T-helper 1 cell treated with Interleukin-12 subunit alpha and Interleukin-12 subunit beta and Interleukin-4 antibody, amounts not matched to agents 30 ng/mL and 1 ng/mL, for 36 hours (primary cell): ENCODE results near the gene CNTFR. TPM values are rescaled to one million over a fixed set of nuclear protein-coding genes. Genes with fewer than 3 reads are reported as not detected.

ENCODE experiments used
- intact Hi-C: fragments of 100-400 bp; cut with micrococcal nuclease; formaldehyde crosslinking; loops from one replicate; pipeline ENCODE4 v1.15.1; 2024
- total RNA-seq: library from RNA; stranded (reverse); gene quantifications from 2 replicates; pipeline ENCODE4 v1.2.3, GENCODE V29; 2022

CNTFR gene
- total RNA-seq, 1 donor from 2014 or later = not detected

DNA sequence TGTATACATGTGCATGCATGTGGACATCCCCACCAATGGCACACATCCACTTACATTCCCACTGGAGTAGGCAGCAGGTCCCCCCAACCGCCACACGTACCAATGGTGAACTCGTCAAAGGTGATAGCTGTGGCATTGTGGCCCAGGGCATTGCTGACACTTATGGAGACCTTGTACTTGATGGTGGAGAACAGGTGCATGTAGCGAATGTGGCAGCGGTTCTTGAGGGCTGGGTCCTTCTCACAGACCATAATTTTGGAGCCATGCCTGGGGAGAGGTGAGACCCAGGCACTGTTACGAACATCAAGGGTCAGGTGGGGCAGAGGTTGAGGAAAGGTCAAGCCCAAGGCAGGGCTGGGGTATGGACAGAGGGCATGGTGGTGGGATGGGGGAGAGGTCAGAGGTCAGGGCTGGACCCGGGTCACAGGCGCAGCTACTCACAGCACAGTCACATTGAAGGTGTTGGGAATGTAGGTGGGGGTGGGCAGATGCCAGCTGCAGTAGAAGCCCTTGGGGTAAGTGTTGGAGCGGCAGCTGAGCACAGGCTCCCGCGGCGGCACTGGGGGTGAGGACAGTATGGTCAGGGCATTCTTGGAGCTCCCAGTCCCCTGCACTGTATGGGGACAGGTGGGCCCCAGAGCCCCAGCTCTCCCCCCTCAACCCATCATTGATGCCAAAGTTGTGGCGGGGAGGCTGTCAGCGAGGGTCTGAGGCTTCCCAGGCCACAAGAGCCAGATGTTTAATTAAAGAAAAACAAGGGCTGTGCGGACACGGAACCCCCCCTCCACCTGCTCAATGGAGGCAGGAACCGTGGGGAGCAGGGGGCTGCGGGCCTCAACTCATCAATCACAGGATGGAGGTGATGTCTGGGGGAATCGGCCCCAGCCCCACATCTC is 31.9 kb downstream of the CNTFR start:
- intact Hi-C loops = no loop called here

DNA sequence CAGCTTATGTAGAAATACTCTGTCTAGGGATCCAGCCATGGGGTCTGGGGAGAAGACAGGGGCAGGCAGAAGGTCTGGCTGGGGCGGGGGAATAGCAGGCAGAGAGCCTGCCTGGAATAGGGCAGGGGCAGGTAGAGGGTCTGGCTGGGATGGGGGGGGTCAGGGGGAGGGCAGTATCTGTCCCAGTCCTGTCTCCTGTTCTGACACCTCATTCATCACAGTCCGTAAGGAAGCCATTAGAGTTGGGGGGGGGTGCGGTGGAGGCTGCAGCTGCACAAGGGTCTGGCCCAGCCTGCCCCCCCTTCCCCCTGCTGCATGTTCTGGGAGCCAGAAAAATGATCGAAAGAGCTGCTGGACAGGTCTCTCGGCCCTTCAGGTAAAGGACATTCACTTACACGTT is 32.6 kb downstream of the CNTFR start:
- intact Hi-C loops = no loop called here

DNA sequence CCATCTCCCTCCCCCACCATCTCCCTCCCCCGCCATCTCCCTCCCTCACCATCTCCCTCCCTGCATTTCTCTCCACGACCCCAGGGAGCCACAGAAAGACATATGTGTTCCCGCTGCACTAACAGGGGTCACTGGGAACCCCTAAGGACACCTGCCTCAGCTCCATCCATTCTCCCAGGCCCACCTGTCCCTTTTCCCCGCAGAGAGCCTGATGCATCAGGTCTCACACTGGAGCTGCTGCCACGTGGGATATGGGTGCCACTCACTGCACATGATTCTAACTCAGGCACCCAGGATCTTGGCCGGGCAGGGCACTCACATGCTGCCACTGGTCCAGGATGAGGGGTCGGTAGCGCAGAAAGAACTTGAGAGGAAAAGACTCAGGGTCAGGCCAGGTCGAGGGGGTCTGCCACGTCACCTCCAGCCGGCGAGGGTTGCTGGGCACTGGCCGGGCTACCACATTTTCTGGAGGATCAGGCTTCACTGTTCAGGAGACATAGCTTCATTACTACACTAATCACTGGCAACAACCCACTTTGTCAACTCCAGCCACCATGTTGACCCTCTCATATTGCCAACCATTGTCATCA is 33.5 kb downstream of the CNTFR start:
- intact Hi-C loops = no loop called here

DNA sequence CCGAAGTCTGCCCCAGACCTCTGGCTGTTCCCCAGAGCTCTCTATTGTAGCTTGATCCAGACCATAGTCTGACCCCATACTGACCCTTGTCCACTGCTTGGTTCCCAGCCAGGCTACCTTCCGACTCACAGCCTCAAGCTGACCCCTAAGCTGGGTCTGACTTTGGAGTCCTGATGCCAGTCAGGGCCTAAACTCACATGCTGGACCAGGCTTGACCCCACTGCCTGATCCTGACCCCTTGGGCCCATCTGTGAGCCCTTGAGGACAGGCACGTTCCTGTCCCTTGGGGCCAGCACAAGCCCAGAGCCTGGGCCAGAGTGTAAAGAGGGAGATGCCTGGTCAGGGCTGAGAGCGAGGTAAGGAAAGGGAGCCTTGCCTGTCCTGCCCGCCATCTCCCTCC is 34.0 kb downstream of the CNTFR start:
- intact Hi-C loops = no loop called here

DNA sequence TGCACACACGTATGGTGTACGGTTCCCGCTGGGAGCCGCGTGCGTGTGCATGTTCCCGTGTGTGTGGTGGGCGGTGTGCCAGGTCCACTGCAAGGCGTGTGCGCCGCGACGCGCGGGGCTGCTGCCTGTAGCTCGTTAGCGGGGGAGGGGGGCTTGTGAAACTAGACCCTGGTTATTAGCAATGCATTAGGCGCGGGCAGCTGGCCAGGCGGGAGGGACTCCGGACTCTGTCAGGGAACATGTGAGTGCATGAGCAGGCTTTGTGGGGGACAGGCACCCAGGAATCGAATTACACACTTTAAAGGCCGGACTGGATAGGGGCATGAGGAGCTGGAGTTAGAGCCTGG is 34.5 kb downstream of the CNTFR start:
- intact Hi-C loops = no loop called here

DNA sequence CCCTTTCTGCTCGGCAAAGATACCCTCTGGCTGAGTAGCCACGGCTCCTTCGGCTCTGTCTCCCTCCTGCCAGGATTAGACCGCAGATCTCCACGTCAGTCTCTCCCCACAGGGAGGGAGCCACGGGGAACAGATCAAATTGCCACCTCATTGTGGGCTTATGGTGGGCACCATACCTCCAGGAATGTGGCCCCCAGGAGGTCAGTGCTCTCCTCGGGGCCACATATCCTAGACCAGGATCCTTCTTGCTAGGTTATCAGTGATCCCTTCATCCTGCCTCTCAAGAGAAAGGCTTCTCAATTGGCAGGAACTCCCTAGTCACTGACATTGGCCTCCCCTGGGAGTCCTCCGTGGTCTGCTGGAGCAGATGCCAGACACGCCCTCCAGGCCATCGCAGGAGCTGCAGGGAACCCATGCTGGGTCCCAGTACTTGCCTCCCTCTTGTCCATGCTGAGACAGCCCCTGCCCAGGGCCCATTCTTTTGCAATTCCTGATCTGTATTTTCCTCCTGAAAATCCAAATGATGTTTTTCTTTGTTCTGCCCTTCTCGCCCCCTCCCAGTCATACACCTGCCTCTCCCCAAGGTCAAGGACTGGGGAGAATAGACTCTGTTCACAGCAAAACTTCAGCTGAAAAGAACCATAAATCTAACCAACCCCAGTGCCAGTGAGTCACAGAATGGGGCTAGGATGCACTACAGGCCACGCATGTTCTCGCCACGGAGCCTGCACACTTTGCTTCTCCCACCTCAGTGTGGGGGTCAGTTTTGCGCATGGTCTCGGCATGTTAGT is 35.1 kb downstream of the CNTFR start:
- intact Hi-C loops = no loop called here

DNA sequence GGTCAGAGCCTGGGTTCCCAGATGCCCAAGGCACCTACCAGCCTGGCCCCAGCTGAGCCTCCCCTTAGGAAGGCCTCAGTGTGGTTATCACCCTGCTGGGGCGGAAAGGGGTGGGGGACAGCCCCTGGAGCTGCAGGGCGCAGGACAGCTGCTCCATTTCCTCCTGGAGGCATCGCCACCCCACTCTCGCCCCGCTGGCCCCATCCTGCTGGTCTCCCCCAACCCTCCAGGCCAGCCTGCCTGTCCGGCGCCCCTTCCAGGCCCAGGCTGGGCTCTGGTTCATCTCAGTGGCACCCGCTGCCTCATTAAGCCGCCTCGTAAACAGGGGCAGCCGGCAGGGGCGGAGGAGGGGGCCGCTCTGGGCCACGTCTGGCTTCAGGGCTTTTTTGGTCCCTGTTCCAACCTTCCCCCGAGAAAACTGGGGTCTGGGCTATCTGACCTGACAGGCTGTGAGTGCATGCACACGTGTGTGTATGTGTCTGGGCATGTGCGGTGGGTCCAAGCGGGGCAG is 36.0 kb downstream of the CNTFR start:
- intact Hi-C loops = no loop called here

DNA sequence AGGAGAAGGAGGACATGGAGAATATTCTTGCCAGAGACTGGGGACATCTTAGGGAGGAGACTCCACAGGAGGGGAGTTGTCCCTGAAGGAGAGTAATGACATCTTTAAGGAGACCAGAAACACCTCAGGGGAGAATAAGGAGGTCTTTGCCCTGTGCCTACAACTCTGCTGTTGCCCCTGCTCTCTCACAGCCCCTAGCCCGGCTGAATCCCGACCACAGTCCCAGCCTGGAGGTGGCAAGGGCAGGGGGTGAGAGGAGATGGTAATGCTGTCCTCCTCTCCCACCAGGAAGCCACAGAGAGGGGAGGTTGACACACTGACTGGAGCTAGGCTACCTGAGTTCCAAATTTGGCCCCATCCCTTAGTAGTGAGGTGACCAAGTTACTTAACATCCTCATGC is 36.5 kb downstream of the CNTFR start:
- intact Hi-C loops = no loop called here

DNA sequence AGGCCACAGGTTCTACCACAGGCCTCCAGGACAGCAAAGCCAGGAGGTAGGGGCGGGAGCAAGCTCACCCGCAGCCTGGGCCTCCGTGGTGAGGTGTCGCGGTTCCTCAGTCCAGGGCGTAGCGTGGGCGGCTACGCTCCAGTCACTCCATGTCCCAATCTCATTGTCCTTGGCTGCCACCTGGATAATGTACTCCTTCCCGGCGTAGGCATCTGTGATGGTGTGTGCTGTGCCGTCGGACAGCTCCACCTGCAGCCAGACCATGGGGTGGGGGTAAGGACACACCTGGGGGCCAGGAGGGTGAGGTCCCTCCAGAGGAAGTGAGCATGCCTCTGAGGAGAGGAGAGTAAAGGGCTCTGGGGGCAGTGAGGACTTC is 36.9 kb downstream of the CNTFR start:
- intact Hi-C loops = no loop called here

DNA sequence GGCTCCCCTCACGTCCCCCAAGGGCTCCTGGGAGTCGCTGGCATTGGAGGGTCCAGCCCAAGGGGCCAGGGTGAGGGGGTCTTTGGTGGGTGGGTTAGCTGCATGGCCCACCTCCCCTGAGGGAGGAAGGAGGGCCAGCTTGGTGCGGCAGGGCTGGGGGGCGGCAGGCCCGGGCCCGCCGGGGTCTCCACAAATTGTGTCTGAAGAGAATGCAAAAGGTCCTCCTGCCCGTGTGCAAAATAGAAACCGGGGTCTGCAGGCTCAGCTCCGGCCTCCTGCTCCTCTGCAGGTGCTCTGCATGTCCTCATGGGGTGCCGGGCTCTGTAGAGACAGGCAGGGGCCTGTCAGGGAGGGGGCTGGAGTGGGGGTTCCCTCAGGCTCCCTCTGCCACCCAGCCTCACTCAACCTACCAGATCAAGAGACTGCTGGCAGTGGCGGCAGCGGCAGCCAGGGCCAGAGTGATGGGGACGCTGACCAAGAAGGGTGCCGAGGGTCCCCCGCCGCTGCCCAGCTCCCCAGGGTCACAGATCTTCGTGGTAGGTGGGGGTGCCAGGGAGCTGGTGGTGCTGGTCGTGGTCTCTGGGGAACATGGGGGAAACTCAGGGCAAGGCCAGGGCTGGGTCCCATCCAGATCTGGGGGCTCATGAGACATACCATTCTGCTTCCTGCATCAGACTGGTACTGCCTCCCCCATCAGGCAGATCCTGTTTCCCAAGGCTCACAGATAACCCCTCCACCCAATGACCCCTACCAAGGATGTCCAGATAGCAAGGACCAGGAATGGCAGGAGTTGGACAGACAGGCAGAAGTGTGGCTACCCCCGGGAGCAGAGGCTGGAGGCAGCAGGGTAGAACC is 37.5 kb downstream of the CNTFR start:
- intact Hi-C loops = no loop called here

DNA sequence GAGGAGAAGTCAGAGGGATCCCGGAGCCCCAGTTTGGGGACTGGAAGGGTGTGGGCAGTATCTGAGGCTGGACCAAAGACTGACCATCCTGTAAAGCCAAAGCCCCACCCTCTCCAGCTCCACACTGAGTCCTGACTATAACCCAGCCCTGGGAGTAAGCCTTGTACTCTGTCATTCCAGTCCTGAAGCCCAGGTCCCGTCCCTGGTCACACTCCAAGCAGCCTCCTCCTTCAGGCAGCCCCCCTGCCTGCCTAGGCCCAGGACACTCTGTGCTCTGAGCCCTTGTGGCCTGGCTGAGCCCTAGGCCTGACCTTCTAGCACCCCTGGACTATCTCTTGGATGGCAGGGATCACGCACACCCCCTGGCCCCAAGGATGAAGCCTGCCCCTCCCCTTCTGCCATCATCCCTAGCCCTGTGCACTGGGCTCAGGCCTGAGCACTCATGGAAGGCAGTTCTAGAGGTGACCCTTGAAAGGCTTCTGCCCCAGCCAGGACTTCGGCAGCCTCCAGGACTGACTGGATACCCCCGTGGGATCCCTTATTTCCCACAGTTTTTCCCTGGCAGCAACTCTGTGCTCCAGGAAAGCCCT is 38.7 kb downstream of the CNTFR start:
- intact Hi-C loops = no loop called here

DNA sequence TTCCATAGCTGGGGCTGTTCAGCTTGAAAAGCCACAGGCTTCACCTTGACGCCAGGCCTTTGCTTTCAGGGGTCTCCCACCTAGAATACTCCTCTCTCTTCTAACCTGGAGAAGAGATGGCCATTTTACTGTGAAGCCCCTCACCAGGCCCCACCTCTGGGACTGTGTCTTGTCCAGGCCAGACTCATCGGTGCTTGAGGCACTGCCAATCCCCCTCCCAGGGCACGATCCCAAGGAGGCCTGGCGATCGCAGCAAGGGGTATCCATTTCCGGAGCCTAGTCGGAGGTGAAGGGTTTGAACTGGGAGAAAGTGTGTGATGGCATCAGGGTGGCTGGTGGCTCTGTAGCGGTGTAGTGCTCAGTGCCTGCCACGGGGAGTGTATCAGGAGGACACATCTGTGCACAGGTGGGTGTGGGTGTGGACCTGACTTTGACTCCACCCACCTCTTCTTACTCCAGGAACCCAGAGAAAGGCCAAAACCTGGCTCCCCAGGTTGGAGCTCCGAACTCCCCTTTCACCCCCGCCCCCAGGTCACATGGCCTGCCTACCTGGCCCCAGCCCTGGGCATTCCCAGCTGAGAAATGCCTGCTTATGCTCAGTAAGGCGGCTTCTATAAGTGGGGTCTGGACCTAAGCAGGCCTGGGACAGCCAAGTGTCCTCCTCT is 39.4 kb downstream of the CNTFR start:
- intact Hi-C loops = no loop called here

DNA sequence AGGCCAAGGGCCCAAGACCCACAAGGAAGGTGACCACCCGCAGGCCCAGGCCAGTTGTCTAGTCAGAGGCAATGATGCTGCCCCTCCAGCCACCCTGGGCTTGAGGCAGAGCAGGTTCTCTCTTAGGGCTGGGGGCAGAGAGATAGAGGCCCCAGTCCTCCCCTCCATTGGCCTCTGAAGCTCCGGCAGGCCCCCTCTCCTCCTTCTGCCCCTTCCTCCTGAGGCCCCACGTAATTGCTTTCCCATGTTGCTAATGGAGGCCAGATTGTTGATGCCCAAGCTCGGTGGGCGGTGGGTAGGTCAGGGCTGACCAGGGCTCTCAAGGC is 40.2 kb downstream of the CNTFR start:
- intact Hi-C loops = no loop called here

DNA sequence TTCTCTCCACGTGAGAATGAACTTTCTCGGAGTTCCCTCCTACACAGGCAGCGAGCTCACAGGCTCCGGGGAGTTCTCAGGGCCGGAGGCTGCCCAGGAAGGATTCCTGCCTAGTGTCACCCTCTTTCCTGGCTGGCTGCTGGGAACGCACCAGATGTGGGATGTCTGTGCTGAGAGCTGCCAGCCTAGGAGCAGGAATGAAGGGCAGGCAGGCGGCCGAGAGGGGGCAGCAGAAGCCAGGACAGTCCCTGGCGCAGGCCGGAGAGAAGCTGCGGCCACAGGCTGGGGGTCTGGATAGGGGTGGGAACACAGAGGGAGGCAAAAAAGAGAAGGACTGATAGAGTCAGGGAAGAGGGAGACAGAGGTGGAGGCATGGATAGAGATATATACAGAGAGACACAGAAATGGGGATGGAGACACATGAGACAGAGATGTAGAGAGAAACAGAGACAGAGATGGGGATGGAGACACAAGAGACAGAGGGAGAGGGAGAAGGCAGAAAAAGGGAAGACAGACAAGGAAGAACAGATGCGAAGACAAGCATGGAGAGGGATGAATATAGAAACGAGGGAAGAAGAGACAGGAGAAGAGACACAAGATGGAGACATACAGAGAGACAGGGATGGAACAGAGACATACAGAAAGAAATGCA is 41.4 kb downstream of the CNTFR start:
- intact Hi-C loops = loop anchor here (1.0 to 2.0 kb wide), 6 partner anchors 43 to 145 kb away; no protein-coding TSS in a partner anchor

DNA sequence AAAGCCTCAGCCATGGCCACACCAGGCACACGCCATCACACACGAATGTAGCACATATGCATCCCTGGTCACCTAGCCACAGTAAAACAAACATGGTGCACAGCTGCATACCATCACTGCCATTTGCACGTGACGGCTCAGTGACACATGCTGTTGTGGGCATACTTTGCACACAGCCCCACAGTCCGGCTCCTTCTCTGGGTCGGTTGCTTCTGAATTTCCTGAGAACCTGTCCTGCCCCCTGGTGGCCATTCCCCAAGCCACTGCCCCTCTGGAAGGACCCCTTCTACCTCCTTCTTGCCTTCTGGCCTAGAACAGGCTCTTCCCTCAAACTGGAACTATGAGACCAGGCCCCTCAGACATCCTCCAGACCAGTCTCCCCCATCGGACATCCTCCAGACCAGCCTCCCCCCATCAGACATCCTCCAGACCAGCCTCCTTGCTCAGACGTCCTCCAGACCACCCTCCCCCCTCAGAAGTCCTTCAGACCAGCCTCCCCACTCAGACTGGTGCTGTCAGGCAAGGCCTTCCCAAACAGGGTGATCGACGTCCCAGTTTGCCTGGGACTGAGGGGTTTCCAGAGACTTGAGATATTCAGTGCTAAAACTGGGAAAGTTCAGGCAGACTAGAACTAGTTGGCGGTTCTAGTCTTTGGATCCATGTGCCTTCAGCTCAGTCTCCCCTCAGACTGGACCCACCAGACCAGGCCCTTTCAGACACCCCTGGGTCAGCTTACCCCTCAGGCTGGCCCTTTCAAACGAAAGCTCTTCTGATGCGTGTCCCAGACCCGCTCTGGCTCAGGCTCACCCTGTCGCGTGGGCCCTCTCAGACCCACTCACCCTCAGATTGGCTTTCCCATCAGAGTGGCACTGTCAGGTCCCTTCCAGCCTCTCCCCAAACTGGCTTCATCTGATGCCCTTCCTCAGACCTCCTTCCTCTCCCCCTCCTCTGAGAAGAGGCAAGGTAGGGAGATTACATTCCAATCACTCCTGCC is 42.4 kb downstream of the CNTFR start:
- intact Hi-C loops = loop anchor here (1.0 to 2.0 kb wide), 3 partner anchors 46 to 144 kb away; no protein-coding TSS in a partner anchor

DNA sequence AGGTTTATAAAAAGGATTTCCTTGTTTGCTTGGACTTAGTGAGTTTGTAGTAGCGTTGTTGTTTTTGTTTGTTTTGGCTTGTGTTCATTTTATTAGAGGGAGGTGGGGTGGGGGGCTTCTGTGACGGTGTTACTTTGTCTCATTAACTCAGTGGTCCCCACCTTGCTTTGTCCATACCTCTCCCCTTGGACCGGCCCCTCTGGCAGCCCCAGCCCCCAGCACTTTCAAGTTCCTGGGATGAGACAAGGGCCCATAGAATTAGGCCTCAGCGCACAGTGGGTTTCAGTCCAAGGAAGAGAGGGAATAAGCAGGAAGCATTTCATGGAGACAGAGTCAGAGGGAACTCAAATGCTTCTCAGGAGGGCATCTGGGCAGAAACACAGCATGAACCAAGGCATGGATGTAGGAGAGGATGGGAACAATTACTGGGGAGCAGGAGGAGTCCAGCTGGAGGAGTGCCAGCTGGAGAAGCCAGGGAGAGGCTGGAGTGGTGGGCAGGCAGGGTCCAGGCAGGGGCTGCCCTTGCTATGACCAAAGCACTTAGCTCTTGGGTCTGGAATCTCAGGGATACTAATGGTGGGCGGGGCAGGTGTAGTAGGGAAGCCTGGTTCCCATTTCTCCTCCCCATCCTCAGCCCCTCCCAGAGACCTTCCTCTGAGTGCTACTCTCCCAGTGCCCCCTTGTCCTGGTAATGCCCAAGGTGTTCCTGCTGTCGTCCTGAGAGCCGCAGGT is 43.3 kb downstream of the CNTFR start:
- intact Hi-C loops = loop anchor here (2.0 kb wide), 1 partner anchor 45 kb away; no protein-coding TSS in a partner anchor

DNA sequence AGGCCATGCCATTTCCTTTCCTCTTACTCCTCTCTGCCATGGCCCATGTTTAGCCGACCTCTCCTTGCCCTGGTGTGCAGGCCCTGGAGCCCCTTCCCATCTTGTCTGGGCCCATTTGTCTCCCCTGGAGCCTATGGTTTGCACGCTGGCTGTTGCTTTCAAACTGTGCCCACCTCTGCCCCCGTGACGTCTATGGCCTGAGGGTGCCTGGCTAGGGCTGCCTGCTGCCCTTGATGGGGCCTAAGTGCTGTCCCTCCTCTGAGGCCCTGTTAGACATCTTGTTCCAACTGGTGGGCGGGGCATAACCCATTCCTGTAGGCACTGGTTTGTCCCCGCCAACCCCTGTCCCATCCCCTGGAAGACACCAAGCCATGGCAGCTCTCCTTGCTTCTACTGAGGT is 44.0 kb downstream of the CNTFR start:
- intact Hi-C loops = no loop called here

DNA sequence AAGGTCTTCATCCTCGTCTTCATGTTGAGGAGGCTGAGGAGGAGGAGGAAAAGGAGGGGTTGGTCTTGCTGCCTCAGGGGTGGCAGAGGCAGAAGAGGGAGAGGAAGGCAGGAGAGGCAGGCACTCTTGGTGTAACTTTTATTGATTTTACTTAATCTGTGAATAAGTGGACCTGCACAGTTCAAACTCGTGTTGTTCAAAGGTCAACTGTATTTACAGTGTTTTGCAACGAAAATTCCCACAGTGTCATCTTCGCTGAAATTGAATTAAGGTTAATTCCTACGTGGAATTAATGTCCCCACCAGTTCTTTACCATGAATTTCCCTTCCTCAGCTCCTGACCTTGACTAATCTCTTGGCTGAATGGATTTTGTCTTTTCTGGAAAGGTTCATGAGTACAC is 45.5 kb downstream of the CNTFR start:
- intact Hi-C loops = loop anchor here (1.0 kb wide), 1 partner anchor 49 kb away; no protein-coding TSS in a partner anchor
